Measurements from ENCODE around the gene TMEM37.

The TMEM37 gene

GRCh38 chr2:119434664-119435063 is 3.0 kb downstream of the TMEM37 start:
- DNase-seq: no peak

DNA sequence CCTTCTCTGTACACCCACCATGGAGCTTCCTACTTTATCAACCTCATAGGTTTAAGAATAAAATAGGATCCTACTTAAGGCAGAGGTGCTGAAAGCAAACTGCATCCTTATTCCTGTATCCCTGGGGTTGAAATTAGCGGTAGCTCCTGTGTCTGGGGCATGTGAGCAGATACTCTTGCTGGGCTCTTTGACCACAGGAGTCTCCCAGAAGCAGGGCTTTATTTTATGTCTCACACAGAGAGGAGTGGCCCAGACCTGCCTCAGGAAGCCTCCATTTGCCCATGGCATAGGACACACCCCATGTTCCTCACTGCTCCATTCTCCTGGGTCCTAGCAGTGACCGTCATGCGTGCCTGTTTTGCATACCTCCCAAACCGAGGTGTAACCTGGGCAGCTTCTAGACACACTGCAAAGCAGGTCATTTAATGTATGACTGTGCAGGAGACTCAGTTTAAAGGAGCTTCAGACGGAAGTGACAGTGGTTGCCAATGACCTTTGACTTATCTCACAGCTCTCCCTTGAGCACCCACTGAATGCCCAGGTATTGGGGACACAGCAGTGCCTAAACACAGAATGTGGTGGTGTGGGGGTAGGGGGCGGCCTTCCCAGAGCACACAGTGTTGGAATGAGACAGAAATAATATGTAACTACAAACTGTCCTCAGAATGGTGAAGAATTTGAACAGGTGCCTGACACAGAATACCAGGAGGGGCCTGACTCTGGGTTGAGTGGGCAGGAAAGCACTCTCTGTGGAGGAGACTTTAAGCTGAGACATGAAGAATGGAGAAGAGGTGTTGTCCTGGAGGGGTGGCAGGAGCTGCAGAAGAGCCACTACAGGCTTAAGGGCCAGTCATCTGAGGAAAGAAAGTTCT is 3.7 kb downstream of the TMEM37 start:
- no peak for DNase-seq

DNA sequence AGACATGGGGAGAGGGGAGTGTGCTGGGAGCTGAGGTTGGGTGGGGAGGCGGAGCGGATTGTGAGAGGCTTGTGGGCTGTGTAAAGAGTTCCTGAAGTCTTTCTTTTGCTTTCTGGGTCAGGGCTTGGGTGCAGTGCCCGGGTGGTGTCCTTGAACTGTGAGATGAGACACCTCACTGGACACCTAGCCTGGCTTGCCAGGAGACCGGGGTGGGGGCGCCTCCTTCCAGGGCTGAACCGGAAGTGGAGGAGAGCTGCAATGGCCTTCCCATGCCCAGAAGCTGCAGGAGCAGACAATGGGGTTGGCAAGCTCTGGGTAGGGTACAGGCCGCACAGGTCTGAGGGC is 4.3 kb downstream of the TMEM37 start:
- no peak for DNase-seq

DNA sequence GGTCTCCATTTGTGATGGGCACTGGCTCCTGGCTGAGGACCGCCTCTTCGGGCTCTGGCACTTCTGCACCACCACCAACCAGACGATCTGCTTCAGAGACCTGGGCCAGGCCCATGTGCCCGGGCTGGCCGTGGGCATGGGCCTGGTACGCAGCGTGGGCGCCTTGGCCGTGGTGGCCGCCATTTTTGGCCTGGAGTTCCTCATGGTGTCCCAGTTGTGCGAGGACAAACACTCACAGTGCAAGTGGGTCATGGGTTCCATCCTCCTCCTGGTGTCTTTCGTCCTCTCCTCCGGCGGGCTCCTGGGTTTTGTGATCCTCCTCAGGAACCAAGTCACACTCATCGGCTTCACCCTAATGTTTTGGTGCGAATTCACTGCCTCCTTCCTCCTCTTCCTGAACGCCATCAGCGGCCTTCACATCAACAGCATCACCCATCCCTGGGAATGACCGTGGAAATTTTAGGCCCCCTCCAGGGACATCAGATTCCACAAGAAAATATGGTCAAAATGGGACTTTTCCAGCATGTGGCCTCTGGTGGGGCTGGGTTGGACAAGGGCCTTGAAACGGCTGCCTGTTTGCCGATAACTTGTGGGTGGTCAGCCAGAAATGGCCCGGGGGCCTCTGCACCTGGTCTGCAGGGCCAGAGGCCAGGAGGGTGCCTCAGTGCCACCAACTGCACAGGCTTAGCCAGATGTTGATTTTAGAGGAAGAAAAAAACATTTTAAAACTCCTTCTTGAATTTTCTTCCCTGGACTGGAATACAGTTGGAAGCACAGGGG is 5.5 kb downstream of the TMEM37 start:
- no peak for DNase-seq

GRCh38 chr2:119438128-119438656 is 6.5 kb downstream of the TMEM37 start:
- no peak for DNase-seq

DNA sequence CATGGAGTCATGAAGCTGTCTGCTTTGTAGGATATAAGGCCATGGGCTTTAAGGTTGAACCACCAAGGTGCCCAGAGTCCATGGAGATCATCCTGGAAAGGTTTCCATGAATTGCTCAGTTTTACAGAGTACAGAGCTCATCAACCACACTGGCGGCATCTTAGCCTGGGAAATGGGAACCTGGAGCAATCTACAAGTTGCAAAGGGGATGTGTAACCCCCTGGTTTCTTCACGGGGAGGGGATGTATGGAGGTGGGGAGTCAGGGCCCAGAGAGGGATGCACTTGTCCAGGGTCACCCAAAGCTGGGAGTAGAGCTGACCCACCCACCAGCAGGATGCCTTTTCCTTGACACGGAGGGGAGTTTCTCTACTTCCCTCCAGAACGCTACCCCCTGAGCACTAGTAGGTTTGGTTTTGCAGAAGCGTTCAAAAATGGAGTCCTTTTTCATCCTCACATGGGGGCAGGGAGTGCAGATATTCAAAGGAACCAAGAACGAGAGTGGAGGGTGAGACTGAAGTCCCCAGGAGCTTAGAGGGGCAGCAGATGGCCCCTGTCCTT is 7.2 kb downstream of the TMEM37 start:
- no peak for DNase-seq

- DNase-seq: no peak
Observed at GRCh38 chr2:119439574-119440500, 8.2 kb downstream of the TMEM37 start.

DNA sequence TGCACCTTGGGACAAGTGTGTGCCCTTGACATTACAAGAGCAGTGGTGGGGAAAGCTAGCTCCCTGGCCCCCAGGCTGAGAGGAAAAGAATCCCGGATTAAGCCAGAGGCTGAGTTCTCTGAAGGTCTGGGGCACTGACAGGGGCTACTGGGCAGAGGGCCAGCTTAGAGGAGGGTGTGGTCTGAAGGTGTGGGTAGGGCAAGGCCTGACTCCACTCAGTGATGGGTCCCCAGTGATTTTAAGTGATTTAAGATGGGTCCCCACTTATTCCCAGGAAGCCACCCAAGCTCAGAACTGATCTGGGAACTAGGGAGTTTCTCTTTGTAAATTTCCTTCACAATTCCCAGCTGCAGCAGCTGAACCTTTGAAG is 8.8 kb downstream of the TMEM37 start:
- DNase-seq: no peak

- DNase-seq: no peak
Observed at GRCh38 chr2:119440873-119441272, 9.2 kb downstream of the TMEM37 start.

DNA sequence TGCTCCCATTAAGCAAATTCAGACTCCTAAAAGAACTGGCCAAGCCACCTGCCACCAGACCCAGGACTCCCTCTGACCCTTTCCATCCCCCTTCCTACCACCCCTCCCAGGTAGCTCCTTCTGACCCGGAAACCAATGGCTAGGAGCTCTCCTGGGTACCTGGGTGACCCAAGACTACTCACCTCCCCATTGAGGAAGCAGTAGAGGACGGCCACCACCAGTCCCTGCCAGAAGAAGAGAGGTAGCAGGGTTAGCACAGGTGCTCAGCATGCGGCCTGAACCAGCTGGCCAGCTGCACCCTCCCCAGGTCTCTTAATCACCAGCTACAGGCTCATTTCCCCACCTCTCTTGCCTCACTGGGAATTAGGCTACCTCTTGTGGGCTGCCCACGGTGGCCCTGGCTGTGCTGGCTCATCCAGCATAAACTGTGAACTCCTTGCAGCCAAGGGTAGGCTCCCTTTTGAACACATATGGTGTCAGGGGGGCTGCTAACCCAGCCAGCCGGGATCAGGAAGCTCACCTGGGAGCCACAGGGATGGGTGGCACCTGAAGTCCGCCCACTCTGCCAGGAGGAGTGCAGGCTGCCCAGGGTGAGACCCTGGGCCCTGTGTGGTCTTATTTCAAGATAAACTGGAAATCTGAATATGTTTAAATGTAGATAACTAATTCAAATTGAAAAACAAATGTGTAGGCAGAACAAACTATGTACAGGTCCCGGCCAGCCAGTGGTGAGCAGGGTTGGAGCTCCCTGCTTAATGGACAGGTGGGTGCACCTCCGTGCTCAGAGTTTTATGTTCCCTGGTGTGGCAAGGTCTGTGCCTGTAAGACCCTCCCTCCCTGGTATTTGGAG is 9.9 kb downstream of the TMEM37 start:
- no peak for DNase-seq

DNA sequence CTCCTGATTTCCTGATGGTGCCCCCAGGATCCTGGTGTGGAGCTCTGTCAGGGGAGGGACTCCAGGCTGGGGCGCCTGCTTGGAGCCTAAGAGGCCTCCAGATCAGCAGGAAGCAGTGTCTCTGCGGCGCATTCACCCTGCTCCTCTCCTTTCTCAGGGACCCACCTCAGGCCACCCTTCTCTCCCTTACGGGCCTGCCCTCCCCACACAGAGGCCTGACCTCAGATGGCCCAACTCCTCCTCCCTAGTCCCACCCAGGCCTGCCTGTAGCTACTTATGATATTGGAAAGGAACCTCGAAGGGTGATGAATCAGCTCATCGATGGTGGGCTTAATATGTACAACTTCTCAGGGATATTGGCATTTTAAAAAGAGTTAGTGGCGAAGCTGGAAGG is 10.6 kb downstream of the TMEM37 start:
- DNase-seq: no peak

- DNase-seq: no peak
Observed at GRCh38 chr2:119442850-119443249, 11.2 kb downstream of the TMEM37 start.

GRCh38 chr2:119446037-119446436 is 14.4 kb downstream of the TMEM37 start:
- no peak for DNase-seq

- DNase-seq: no peak
Observed at GRCh38 chr2:119448427-119449141, 16.9 kb downstream of the TMEM37 start.

- no peak for DNase-seq
Observed at GRCh38 chr2:119449521-119449920, 17.9 kb downstream of the TMEM37 start.

DNA sequence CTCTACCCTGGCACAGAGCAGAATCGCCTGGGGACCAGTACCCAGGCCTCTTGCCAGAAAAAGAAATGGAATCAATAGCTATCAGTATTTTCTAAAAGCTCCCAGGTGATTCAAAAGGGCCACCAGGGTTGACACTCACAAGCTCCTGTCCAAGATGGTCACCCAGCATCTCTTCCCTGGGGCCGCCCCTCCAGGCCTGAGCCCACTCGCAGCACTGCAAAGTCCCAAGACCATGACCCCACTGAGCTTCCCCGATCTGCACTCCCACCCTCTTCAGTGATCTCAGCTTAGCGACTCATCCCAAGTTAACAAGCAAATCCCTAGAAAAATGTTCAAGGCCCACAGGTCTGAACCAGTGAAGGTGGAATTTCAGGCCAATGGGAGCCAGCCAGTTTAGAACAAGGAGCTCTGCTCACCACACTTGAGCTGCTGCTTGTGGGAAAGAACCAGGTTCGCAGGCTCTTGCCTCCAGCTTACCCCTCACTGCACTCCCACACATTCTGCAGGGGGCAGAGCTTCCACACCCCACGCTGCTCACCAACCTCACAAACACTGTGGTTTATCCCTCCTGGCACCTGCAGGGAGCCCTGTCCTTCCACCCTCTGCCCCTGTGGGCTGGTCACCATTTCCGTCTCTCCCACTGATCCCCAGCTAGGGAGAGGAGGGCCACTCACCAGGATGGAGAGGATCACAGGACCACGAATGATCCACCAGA is 19.8 kb downstream of the TMEM37 start:
- no peak for DNase-seq

DNA sequence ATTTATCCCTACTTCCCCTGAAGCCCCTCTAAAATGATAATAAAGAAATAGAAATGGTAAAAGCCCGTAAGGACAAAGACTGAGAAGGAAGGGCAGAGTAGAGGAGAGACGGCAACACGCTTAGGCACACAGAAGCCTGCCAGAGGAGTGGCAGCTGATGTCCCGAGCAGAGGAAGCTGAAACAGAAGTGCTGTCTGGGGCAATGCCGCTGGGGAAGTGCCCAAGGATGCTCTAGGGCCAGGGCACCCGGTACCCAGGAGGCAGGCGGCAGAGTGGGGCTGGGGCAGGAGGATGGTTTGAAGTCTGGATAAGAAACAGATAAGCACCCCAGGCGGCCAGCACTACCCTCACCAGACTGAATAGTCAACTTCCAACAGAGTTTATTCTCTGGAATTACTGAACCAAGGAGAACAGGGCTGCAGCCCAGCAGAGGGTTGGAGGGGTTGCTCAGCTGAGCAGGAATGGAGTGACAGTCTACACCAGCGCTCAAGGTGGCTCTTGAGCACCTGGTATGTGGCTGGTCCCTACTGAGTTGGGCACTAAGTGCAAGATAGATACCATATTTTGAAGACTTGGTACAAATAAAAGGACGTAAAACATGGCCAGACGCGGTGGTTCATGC is 22.4 kb downstream of the TMEM37 start:
- no peak for DNase-seq

- DNase-seq: no peak
Observed at GRCh38 chr2:119455066-119455718, 23.5 kb downstream of the TMEM37 start.

DNA sequence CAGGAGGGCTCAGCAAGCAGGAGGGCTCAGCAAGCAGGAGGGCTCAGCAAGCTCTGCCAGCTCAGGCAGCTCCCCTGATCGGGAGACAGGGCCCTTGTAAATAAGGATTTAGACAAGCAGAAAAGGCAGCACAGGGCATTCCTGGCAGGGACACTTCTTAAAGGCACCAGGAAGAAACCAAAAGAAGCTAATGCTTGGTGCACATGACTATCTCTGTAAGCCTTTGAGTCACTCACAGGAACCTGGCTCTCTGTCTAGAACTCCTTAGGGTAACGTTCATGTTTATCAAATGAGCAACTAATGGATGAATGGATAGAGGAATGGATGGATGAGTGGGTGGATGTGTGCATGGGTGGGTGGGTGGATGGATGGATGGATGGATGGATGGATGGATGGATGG is 28.4 kb downstream of the TMEM37 start:
- DNase-seq: no peak
